K562 (cell line): ENCODE data around the gene SIGLEC7. TPM values are rescaled to one million over a fixed set of nuclear protein-coding genes. Genes with fewer than 3 reads are reported as not detected.

Source experiments
- ARID1B ChIP-seq: fragments of 450-650 bp; IDR thresholded peaks from 2 replicates; pipeline ENCODE4 v1.6.1; 2016; ENCODE audit warnings: antibody characterized with exemption, mild to moderate bottlenecking, inconsistent platforms
- CBFA2T2 ChIP-seq: fragments of 450-650 bp; conservative IDR thresholded peaks from 2 replicates; pipeline ENCODE4 v1.6.1; 2017; ENCODE audit warnings: mild to moderate bottlenecking
- MNT ChIP-seq, 2 experiments: fragments of 450-650 bp; conservative IDR thresholded peaks; 2 replicates each; pipeline ENCODE4 v1.6.1; 2017; ENCODE audit warnings: mild to moderate bottlenecking in 2 of 2, moderate library complexity in 2 of 2
- NCOR1 ChIP-seq: fragments of 450-650 bp; IDR thresholded peaks from 2 replicates; pipeline ENCODE4 v1.6.1; 2016; ENCODE audit warnings: mild to moderate bottlenecking, moderate library complexity
- NFIX ChIP-seq: fragments of 250-450 bp; sonication (Bioruptor Pico); IDR thresholded peaks from 2 replicates; pipeline ENCODE4 v1.4.0; 2020; ENCODE audit warnings: low read depth, mild to moderate bottlenecking, moderate library complexity
- PTTG1 ChIP-seq: fragments of 450-650 bp; IDR thresholded peaks from 2 replicates; pipeline ENCODE4 v1.6.1; 2016; ENCODE audit warnings: low read depth, mild to moderate bottlenecking, missing genetic modification characterization, missing compliant biosample characterization
- SMAD4 ChIP-seq: fragments of 250-450 bp; sonication (Bioruptor Pico); conservative IDR thresholded peaks from 2 replicates; pipeline ENCODE4 v1.8.0; 2021; ENCODE audit warnings: inconsistent platforms, mild to moderate bottlenecking, moderate library complexity
- SRF ChIP-seq, 2 experiments: fragments of 250-450, 450-650 bp in 1 of 2; sonication (Bioruptor Pico) in 1 of 2; sonication (generic) in 1 of 2; formaldehyde crosslinking; IDR thresholded peaks; 2 replicates each; pipeline versions ENCODE4 v1.5.0 to v1.5.1; 2020 to 2022; ENCODE audit warnings: mild to moderate bottlenecking in 1 of 2, missing genetic modification reagents in 1 of 2
- TAL1 ChIP-seq: fragments of 450-650 bp; IDR thresholded peaks from 2 replicates; pipeline ENCODE4 v1.6.1; 2016; ENCODE audit warnings: mild to moderate bottlenecking
- ZBTB40 ChIP-seq, 2 experiments: fragments of 450-650 bp in 1 of 2; sonication (generic) in 1 of 2; formaldehyde crosslinking in 1 of 2; IDR thresholded peaks; 2 replicates each; pipeline versions ENCODE4 v1.7.1 to v1.9.0; 2016 to 2022; ENCODE audit warnings: inconsistent platforms in 1 of 2, mild to moderate bottlenecking in 1 of 2, missing genetic modification reagents in 1 of 2
- polyA plus RNA-seq, 8 experiments: library from polyadenylated mRNA; depleted of rRNA in 4 of 8; stranded (reverse) in 5 of 8; unstranded in 3 of 8; fragments of >200 nt; fragmentation: Nextera tagmentation in 2 of 8; fragmentation: Illumina TruSeq in 1 of 8; extraction: Ambion mirVana in 2 of 8; extraction: Trizol in 1 of 8; gene quantifications; 2 replicates each; pipeline versions ENCODE4 v1.2.1 to v1.2.3, GENCODE V29; 2011 to 2014; ENCODE audit warnings: inconsistent platforms in 1 of 8, missing spikeins in 1 of 8
- total RNA-seq, 7 experiments: library from RNA; depleted of rRNA in 6 of 7; stranded (reverse); fragments of >200 nt in 6 of 7; fragmentation: Illumina TruSeq in 2 of 7; extraction: Trizol in 2 of 7; gene quantifications; 2 replicates each; pipeline versions ENCODE4 v1.2.1 to v1.2.3, GENCODE V29; 2011 to 2021; ENCODE audit warnings: low replicate concordance in 1 of 7

SIGLEC7 gene
- total and polyA plus RNA-seq, 9 of the 15 experiments (the other 6 are each of a cell fraction or from before 2014, with no cell fraction given), result 0.10 to 0.12 TPM; not detected in 7

GRCh38 chr19:51147663-51148062 lies 5.6 kb downstream of the SIGLEC7 start (continued):
- peak; percentile 87 for TF ChIP-seq ZBTB40 (IDR thresholded peaks at IDR 0.05)
- TF ChIP-seq ZBTB40 (CRISPR knock-in tag; IDR thresholded peaks at IDR 0.05), result peak; percentile 89
- peak; percentile 41; the same call in 1 of the 2 replicates for TF ChIP-seq NCOR1
- TF ChIP-seq PTTG1 (tag), result no peak
- peak; percentile 52 for TF ChIP-seq CBFA2T2
- TF ChIP-seq SMAD4 (CRISPR knock-in tag), result 0 out of 2 replicates have a peak, but pooled peaks have one; percentile 14
- peak; percentile 76 for TF ChIP-seq NFIX
- peak; percentile 27; the same call in 1 of the 2 replicates for TF ChIP-seq TAL1
- TF ChIP-seq MNT (conservative IDR thresholded peaks at IDR 0.05), result no peak
- no peak for TF ChIP-seq SRF (CRISPR knock-in tag; IDR thresholded peaks at IDR 0.05)
- TF ChIP-seq ARID1B, result peak; percentile 35; the same call in 1 of the 2 replicates
- TF ChIP-seq, all 486 proteins: peak for 11
